Iris pigment epithelial cell (primary cell): Measurements from ENCODE around the gene C2orf92.
A peak's percentile ranks its signal among the peaks of the same experiment; 100 is the strongest.

Source experiments
- DNase-seq: peaks from one replicate; pipeline ENCODE4 v3.0.0-alpha.2; 2011; ENCODE audit warnings: low read depth

The C2orf92 gene

GRCh38 chr2:97714084-97714949 lies 44.8 kb downstream of the C2orf92 start:
- no peak for DNase-seq

DNA sequence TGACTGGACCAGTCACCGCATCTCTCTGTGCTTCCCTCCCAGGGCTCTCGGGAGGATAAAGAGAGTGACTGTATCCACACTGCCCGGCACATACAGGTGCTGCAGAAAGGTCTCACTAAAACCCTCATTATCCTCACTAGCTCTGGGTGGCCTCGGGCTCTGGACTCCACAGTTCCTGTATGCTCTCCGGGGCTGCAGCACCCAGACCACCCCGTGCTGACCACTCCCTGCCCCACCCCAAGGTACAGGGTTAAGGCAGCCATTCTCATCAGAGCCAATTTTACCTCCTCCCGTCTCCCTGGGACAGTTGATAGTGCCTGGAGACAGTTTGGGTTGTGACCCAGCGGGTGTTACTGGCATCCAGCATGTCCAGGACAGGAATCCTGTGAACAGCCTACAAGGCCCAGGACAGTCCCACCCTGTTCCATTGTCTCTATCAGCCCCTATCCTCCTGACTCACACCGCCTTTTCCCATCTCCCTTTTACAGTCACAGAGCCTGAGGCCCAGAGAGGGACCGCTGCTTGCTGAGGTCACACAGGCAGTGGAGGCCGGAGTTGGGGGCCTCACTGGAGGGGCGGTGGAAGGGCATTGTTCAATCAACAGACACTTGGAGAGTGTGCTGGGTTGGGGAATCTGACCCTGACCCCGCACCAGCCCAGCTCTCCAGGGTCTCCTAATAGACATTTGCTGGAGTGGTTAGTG lies 45.6 kb downstream of the C2orf92 start:
- no peak for DNase-seq

DNA sequence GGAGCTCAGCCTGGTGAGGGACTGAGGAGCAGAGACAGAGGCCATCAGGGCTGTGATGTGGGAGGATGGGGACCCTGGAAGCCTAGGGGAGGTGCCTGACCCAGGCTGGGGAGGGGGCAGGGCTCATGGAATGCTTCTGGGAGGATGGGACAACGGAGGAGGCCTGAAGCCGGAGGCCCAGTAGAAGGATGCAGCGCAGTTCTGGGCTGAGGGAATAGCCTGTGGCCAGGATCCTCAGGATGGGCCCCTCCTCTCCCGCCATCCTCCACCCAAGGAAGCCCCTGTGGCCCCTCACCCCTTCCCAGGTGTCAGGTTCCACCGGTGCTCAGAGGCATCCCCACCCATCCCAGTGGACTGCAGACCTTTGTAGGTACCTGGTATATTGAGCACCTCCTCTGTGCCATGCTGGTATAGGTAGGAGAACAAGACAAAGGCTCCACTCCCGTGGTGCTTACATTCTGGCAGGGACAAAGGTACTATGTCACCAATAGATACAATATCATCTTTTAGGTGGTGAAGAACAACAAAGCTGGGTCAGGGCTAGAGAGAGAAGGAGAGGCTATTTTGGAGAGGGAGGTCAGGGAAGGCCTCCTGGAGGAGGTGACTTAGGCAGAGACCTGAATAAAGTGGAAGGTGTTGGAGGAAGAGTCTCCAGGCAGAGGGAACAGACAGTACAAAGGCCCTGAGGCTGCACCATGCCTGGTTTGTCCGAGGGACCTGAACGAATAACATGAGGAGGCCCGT lies 46.6 kb downstream of the C2orf92 start:
- DNase-seq = no peak

GRCh38 chr2:97716695-97717612 lies 47.4 kb downstream of the C2orf92 start:
- DNase-seq = no peak

DNA sequence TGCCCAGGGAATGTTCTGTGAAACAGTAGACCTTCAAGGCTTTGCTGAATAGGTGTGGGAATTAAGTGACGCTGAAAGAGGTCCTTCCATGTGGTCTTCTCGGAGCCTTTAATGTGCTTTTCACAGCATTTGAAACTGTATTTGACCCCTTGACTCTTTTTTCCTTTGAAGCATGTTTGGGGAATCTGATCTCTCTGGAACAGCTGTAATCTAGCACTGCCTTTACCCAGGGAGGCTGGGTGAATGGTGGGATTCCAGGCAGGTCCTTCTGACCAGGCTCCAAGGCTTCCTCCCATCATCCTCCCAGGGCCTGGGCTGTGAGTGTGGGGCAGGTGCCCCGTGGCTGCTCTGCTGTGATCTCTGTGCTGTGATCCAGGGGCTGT lies 48.1 kb downstream of the C2orf92 start:
- no peak for DNase-seq

DNA sequence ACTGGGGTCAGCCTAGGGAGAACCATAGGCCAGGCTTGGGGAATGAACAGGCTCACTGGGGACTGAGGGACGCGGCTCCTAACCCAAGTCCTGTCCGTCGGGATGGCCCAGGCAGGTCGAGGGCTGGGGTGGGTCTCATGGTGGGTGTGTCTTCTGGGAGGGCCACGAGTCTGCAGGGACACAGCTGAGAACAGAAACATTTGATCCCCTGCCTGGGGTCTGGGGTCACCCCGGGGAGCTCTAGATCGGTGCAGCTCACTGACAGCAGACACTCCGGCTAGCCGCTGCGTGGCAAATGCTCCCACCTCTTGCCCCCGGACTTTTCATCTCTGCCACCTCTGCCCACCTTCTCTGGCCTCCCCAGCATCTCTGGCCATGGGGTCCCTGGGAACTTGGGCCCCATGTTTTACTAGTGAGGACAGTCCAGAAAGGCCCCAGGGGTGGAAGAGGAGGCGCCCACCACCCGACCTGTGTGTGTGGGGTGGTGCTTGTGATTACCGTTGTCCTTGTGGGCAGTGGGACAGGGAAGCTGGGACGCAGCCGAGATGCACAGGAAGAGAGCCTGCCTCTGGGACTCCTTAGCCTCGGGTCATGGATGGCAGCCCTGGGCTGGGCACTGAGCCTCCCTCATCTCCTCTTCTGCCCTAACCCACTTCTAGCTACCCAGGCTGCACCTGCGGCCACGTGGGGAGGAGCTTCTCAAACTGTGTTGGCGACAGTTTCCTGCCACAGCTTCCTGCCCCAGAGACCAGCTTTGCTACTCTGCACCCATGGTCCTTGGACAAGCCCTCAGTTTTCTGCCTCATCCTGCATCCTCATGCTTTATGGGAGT lies 48.8 kb downstream of the C2orf92 start:
- no peak for DNase-seq

DNA sequence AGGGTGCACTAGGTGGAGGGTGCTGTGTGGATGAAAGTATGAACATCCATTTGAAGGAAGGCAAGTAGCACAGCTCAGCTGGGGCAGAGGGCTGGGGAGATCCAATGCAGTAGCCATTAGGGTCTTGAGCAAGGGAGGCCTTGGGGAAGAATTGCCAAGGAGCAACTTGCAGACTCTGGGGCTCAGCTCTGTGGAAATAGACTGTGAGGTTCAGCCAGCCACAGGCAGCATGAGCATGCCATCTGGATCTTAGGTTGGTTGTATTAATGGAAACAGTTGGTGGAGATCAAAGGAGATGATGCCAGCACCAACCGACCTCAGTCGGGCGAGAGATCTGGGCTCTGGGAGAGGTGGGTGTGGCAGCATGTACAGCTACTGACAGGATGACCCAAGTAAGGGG lies 49.4 kb downstream of the C2orf92 start:
- DNase-seq = no peak

DNA sequence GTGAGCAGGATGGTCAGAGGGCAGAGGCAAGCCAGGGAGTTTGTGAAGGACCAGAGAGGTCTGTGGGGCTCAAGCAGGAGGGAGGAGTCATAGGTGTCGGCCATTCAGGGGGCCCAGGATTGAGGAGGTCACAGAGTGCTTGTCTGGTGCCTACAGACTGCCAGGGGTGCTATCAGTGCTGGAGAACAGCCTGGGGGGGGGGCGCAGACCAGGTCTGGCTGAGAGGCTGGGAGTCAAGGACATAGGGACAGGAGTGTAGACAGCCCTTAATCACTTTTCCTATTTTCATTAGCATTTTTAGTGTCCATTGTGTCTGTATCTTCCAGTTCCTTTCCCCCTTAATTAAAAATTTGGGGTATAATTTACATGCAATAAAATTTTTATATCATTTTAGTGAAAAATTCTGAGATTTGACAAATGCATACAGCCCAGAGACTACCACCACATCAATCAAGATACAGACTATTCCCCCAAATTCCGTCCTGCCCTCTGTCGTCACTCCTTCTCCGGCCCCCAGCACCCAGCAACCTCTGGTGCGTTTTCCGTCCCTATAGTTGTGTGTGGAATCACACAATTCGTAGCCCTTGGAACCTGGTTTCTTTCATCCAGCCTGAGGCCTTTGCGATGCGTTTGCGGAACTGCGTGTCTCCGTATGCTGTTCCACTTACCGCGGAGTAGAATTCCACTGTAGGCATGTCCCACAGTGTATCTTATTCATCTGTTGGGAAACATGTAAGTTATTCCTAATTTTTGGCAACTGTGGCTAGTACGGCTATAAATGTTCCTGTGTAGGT lies 50.0 kb downstream of the C2orf92 start:
- no peak for DNase-seq

- no peak for DNase-seq
Measured at GRCh38 chr2:97720746-97721145, 51.2 kb downstream of the C2orf92 start.

GRCh38 chr2:97722227-97722626 lies 52.7 kb downstream of the C2orf92 start:
- DNase-seq = peak; percentile 10

- DNase-seq = no peak
Measured at GRCh38 chr2:97723156-97724072, 53.9 kb downstream of the C2orf92 start.

DNA sequence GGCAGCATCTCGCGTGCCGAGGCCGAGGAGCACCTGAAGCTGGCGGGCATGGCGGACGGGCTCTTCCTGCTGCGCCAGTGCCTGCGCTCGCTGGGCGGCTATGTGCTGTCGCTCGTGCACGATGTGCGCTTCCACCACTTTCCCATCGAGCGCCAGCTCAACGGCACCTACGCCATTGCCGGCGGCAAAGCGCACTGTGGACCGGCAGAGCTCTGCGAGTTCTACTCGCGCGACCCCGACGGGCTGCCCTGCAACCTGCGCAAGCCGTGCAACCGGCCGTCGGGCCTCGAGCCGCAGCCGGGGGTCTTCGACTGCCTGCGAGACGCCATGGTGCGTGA lies 54.5 kb downstream of the C2orf92 start:
- DNase-seq = no peak

DNA sequence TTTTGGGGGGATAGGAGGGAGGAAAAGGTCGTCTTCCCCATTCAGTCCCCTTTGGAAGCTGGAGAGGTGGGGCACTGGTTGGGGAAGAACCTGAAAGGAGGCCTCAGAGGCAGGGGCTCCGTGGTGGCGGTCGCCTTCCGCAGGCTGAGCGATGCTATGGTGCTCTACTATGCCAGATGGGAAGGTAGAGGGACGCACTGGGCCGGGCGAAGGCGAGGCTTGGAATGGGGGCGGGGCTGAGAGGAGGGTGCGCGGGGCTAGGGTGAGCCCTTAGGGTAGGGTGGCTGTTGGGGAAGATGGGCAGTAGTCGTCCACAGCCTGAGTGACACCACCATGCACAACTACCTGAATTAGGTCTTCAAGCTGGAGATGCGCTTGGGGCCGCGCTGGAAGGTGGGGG lies 55.0 kb downstream of the C2orf92 start:
- DNase-seq = no peak

GRCh38 chr2:97724946-97725688 lies 55.6 kb downstream of the C2orf92 start:
- no peak for DNase-seq

- DNase-seq = no peak
Measured at GRCh38 chr2:97726261-97727064, 57.0 kb downstream of the C2orf92 start.

GRCh38 chr2:97727296-97727695 lies 57.8 kb downstream of the C2orf92 start:
- no peak for DNase-seq

GRCh38 chr2:97728091-97728731 lies 58.7 kb downstream of the C2orf92 start:
- DNase-seq = no peak
